COLO829 (cell line): ENCODE results near the gene ATP1B4.
A peak's percentile ranks its signal among the peaks of the same experiment; 100 is the strongest.

Experiments used
- DNase-seq: peaks from one replicate; pipeline ENCODE4 v3.0.0; 2012; ENCODE audit warnings: low spot score

Gene ATP1B4

DNA sequence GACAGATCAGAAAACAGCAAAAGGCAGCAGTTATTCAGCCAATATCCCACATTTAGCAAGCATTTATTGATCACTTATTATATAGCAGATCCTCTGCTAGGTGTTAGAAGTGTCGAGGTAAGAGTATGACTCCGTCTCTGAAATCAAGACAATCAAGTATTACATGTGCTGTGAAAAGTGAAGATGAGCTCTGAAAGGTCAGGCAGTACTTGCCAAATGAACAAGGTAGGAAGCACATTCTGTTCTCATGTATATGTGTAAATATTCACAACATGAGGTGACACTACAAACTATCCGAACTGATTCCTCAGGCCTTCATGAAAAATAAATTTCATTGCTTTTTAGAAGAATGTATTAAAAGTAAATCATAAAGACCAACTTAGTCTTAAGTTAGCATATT, 15.3 kb downstream of the ATP1B4 start:
- DNase-seq, result no peak

DNA sequence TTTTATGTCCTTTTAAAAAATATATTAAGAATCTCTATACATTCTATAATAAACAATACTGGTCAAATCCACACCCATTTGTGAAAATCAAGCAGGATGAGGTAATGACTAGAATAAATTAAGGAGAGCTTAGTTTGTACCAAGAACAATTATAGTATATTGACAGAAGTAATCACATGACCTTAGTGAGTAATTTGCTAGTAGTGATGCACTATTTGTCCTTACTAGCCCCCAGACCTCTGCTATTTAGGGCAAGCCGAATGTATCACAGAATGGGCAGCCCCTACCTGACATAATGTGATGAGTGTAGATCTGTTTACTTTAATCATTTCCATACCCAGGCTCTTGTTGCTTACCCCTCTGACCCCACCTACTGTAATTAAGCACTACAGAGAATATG, 15.8 kb downstream of the ATP1B4 start:
- no peak for DNase-seq

GRCh38 chrX:120378570-120378969, 16.7 kb downstream of the ATP1B4 start:
- no peak for DNase-seq

GRCh38 chrX:120379937-120380681, 18.2 kb downstream of the ATP1B4 start:
- no peak for DNase-seq

DNA sequence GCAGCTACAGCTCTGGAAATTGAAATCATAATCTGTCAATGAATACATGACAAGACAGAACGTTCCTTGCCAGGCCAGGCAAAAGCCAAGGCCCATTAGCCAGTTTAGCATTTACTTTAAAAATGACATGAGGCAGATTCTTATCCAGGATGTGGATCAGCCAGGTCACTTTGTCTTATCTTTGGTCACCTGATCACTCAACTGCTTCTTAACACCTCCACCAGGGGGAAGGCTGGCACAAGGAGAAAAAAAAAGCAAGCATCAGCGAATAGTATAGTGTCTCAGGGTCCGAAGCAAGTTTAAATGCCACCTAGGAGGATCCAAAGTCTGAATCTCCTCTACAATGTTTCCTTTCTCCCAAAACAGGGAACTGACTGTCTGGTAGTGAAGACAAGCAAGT, 18.8 kb downstream of the ATP1B4 start:
- peak; percentile 17 for DNase-seq

DNA sequence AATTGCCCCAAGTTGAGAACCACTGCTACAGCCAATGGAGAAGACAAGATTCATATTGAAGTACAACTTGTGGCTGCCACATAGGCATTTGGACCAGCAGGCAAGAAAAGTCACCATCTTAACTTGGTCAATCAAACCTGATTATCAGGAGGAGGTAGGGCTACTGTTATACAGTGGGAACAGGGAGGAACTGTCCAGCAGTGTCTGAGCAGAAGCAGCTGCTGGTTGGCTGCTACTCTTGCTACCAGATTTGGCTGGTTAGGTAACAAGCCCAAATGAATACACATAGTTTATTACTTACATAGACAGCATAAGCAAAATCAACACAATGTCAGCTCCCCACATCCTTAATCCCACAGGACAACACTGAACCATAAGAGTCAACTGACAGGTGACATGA, 39.4 kb downstream of the ATP1B4 start:
- no peak for DNase-seq

- no peak for DNase-seq
Observed at GRCh38 chrX:120402369-120402768, 40.5 kb downstream of the ATP1B4 start.

GRCh38 chrX:120406638-120407037, 44.7 kb downstream of the ATP1B4 start:
- DNase-seq, result no peak

DNA sequence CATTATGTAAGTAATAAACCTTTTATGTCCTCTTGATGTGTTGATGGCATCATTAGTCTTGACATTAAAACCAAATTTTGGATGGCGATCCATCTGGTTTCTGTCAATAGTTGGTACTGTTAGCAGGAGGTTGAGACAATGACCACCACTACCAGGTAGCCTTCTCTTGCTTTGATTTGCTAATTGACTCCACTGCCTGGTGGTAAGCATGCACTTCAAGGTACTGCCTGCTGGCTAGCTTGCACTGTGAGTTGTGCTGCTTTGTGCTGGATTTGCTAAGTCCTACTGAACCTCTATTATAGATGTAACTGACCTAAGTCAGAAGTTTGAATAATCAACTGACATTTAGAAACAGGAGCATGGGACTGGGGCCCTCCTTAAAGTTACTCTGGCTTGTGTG, 46.3 kb downstream of the ATP1B4 start:
- DNase-seq, result no peak

GRCh38 chrX:120419463-120419862, 57.6 kb downstream of the ATP1B4 start:
- no peak for DNase-seq

- DNase-seq, result peak; percentile 10
Observed at GRCh38 chrX:120426599-120426998, 64.7 kb downstream of the ATP1B4 start.

DNA sequence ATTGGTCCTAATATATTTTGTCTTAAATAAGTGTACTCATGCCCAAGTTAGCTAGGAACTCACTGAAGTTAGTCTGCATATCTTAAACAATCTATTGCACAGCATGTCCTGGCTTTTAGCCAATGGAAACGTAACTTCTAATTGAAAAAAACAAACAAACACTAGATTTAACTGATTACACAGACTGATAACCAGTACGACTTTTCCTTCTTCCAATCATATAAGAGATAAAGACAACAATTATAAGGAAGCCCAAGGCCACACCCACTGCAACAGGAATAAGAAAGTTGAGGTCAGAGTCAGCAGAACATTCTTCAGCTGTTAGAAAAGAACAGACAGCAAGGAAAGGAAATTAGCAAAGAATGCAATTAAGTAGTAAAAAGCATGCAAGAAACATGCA, 66.4 kb downstream of the ATP1B4 start:
- DNase-seq, result no peak

GRCh38 chrX:120429776-120430540, 68.1 kb downstream of the ATP1B4 start:
- DNase-seq, result no peak
